Measurements from ENCODE around the gene CEMIP.
A peak's percentile ranks its signal among the peaks of the same experiment; 100 is the strongest.

The CEMIP gene

DNA sequence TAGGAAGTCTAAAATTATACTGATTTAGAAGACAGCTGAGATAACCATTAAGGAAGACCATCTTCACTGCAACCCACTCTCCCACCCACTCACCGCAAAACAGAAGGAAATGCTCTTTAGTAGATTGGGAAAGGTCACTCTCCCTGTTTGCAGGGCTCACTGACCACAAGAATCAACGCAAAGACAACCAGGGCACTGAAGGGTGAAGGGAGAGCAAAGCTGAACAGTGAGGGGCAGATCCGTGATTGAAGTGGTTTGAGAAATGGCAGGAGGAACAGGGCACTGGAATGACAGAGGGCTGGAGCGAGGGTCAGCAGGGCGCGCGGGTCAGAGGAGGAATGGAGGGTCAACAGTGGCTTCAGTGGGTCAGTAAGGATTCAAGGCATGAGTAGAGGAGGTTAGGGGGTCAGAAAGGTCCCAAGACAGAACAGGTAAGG is 209.9 kb downstream of the CEMIP start:
- peak in 1 of 6 experiments; percentile 28 for DNase-seq

DNA sequence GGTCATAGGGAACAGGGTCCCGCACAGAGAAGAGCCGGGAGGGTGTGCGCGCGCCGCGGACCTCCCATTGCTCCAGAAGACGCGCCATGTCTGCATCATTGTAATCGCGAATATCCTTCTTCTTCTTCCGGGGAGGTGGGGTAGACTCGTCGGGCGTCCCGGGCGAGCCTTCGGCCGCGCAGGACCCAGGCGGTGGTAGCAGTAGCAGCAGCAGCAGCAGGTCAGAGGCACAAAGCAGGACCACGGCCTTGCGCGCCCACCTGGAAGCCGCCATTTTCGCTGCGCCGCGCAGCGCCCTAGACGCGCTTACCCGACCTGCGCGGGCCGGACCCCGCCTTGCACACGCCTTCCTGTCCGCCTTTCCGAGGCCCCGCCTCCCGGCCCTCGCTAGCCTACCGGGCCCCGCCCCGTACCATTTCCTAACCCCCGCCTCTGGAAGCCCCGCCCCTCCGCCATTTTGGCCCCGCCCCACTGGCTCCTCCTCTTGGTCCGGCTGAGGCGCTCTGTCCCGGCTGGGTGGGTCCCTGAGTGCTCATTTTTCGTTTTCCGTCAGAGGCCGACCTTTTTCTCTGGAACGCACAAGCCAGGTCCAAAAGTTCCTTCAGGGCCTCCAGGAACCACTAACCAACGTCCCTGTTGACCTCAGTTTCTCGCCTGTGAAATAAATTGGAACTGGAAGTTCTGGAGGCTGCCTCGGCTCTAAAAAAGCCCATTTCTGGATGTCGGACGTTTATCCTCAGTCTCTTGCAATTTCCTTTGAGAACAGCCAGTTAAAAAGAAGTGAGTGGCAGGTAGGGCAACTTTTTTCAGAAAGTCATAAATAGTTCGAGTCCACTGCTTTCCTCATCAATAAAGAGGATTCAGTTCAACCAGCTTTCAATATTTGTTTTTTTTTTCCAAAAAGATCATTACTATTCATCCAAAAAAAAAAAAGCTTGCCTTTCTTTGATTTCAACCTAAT is 210.6 kb downstream of the CEMIP start, which contains the start of gene MESD:
MESD (minus strand) TSS at position 302 of the 961 bp plus-strand sequence; CDS start at position 274, 28 bp downstream.
- peak; percentile 86 to 95 (median 93) for DNase-seq

DNA sequence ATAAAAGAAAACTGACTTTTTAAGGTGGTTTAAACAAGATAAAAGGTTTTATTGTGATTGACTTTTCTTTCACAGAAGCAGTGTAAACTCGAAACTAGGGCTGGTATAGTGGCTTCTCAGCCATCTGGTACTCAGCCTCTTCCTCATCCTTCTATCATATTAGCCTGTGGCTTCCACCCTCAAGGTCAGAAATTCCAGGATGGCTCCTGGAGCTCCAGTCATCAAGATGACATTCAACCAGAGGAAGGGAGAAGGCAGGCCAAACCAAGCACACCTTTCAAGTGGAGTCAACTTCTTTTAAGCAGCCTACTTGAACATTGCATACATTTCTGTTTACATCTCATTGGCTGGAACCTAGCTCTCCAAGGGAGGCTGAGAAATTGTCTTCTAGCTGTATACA is 211.8 kb downstream of the CEMIP start:
- no peak for DNase-seq

DNA sequence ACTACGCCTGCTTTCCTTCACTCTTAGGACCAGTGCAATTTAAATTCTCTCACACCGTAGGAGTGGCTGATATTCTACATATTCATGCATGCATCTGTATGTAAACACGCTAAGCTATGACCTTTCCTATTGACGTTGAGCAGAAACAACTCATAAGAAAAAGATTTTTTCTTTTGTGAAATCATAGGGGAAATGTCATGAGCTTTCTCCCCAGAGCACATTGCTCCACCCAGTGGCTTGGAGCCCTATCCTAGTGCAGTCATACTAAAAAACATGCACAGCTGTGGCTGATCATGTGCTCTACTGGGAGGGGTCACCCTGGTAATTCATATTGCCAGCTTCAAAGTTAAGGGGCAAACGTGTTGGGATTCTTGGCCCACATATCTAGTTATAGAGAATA is 212.3 kb downstream of the CEMIP start:
- DNase-seq = peak in 3 of 6 experiments; percentile 7 to 16 (median 8)

DNA sequence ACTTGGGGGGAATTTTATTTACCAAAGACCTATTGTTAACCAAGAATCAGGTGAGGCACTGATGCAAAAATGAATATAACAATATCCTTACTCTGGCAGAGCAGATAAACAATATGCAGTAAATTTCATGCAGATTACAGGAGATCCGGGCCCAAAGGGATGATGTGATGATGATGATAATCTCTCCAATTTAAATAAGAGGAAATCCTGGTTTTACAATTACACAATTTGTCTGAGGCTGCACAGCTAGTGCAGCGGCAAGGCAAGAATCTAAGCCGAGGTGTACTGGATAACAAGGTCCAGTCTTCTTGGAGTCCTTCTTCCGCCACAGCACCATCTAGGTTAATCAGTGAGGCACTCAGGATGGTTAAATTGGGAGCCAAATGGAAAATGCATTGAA is 212.8 kb downstream of the CEMIP start:
- DNase-seq = no peak

DNA sequence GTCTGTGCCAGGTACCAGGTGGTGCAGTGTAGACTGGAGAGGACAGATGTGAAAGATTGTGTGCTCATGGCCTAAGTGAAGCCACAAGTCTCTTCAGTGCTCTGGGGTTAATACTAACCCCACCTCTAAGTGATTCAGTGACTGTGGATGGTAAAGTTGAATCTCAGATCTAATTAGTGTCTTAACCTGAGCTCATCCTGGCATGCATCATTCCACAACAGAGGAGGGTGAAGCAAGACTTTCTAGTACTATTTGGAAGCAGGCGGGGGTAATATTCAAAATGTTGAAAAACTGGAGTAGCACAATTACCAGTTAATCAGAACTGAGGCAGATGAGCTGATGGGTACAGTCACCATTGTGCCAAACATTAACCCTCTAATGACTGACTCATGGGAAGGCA is 213.3 kb downstream of the CEMIP start:
- DNase-seq = no peak

DNA sequence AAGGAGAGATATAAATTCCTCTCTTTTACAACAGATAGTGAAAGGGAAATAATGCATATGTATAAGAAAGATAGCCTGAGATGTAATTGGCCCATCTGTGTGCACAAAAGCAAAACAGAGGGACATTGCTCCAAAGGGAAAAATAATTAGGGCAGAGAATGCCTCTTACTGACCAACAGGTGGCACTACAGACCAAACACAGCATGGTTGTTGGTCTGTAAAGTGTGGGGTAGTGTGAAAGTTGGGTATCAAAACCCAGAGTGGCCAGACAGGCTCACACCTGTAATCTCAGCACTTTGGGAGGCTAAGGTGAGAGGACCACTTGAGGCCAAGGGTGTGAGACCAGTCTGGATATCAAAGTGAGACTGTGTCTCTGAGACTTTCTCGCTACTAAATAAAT is 217.1 kb downstream of the CEMIP start:
- DNase-seq = no peak

DNA sequence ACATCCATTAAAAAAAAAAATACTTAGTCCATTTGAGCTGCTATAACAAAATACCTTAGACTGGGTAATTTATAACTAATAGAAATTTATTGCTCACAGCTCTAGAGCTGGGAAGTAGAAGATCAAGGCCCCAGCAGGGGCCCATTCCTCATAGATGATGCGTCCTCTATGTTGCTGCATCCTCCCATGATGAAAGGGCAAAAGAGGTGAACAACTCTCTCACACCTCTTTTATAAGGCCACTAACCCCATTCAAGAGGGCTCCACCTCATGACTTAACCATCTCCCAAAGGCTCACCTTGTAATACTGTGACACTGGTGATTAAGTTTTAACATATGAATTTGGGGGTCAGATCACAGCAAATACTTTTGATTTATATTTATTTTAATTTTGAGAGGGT is 218.5 kb downstream of the CEMIP start:
- no peak for DNase-seq

DNA sequence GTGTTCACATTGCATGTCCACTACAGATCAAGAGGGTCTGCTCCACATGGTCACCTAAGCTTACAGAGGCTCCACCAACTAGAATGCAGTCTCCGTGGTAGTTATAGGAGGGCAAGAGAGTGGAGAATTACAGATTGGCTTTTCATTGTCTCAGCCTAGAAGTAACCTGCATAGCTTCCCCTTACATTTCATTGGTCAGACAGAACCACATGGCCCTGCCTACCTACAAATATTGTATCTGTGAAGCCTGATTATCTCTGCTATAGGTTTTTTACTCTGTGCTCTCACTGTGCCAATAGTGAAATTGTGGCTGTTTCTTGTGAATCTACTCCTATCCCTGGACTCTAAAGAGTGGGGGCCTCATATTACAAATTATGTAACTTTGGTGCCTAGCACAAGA is 219.1 kb downstream of the CEMIP start:
- peak in 1 of 6 experiments; percentile 16 for DNase-seq

DNA sequence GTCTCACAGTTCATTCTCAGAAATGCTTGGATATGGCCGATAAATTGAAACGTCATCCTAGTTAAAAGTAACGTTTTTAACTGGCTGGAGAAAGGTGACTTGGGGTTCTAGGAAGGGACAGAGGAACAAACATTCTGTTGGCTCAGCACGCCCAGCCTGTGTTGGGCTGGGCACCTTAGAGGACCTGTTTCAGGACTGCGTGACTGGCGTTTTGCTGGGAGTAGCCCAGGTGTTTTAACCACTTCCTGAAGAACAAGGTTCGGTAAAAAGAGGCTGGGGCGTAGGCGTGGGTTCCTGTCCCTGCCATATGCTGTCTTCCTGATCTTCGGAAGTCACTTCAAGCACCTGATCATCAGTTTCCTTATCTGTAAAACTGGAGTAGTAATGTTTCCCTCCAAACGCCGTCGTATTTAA is 220.5 kb downstream of the CEMIP start:
- DNase-seq = peak in 5 of 6 experiments; percentile 18 to 48 (median 41)

DNA sequence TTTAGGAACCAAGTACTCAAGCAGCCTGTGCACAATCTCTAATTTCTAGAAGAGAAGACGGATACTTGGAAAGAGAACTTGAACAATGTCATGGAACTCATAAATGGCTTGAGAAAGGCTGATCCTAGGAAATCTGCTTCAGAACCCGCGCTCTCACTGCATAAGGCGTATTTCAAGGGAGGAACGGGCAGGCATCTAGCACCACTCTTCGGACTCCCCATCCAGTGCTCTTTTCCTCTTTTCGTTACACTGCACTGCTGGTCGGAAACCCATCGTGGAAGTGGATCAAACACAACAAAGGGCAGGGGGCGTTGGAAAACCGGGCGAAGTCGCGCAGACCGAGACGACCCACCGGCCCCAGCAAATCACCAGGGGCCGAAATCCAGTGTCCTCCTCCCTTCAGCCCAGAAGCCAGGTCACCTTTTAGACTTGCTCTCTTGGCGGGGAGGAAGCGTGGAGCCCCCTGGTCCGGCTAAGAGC is 221.0 kb downstream of the CEMIP start:
- DNase-seq = no peak

DNA sequence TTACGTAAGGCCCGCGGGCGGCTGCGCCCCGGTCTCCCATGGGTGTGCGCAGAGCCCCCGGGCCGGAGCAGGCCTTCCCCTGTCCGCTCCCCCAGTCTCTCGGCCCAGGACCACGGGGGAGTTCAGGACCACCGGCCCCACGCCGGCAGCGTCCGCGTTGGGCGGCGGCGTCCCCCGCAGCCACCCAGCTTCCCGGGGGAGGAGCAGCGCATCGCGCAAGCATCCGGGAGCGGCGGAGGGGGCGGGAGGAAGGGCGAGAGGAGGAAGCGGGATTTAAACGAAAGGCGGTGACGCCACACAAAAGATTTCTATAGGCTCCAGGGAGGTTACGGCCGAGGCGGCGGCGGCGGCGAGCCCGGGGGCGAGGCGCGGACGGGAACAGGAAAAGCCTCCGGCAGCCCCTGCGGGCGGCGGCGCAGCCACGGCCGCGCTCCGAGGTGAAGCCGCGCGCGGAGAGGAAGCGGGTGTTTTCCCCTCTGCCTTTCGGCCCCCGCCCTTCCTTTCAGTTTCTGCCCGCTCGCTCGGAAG is 221.5 kb downstream of the CEMIP start, which contains the start of gene TLNRD1:
TLNRD1 (plus strand) TSS at position 300 of the 528 bp plus-strand sequence. CDS start 1,349 bp downstream, outside the sequence.
- peak; percentile 62 to 80 (median 76) for DNase-seq

Data from stimulated activated naive CD4-positive, alpha-beta T cell (primary cell).